ENCODE results near the gene IL13.

DNA sequence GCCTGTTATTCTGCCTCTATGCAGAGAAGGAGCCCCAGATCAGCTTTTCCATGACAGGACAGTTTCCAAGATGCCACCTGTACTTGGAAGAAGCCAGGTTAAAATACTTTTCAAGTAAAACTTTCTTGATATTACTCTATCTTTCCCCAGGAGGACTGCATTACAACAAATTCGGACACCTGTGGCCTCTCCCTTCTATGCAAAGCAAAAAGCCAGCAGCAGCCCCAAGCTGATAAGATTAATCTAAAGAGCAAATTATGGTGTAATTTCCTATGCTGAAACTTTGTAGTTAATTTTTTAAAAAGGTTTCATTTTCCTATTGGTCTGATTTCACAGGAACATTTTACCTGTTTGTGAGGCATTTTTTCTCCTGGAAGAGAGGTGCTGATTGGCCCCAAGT lies 15.5 kb downstream of the IL13 start:
- TF ChIP-seq, protein P1, sequence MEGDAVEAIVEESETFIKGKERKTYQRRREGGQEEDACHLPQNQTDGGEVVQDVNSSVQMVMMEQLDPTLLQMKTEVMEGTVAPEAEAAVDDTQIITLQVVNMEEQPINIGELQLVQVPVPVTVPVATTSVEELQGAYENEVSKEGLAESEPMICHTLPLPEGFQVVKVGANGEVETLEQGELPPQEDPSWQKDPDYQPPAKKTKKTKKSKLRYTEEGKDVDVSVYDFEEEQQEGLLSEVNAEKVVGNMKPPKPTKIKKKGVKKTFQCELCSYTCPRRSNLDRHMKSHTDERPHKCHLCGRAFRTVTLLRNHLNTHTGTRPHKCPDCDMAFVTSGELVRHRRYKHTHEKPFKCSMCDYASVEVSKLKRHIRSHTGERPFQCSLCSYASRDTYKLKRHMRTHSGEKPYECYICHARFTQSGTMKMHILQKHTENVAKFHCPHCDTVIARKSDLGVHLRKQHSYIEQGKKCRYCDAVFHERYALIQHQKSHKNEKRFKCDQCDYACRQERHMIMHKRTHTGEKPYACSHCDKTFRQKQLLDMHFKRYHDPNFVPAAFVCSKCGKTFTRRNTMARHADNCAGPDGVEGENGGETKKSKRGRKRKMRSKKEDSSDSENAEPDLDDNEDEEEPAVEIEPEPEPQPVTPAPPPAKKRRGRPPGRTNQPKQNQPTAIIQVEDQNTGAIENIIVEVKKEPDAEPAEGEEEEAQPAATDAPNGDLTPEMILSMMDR (IDR thresholded peaks at IDR 0.05): no peak
- TF ChIP-seq POLR2A (IDR thresholded peaks at IDR 0.05) (no peak), EP300 (IDR thresholded peaks at IDR 0.05) (no peak)

All from tibial nerve (tissue), 4 donors.